ELR (cell line): Measurements from ENCODE around the gene OR52I2.

Source experiments
- DNase-seq: peaks from one replicate; pipeline ENCODE4 v3.0.0-alpha.2; 2015; ENCODE audit warnings: low read depth

Gene OR52I2

GRCh38 chr11:4607781-4608666 lies 26.5 kb downstream of the OR52I2 start, which contains the start of gene TRIM68:
Gene TRIM68 (minus strand): TSS chr11:4608231. CDS start chr11:4605504, 2,727 bp downstream.
- peak; percentile 95 for DNase-seq

- peak; percentile 29 for DNase-seq
Measured at GRCh38 chr11:4610258-4610935, 28.9 kb downstream of the OR52I2 start.

- DNase-seq: no peak
Measured at GRCh38 chr11:4611986-4612385, 30.4 kb downstream of the OR52I2 start.

- no peak for DNase-seq
Measured at GRCh38 chr11:4615856-4616444, 34.4 kb downstream of the OR52I2 start.

- no peak for DNase-seq
Measured at GRCh38 chr11:4619514-4619913, 38.0 kb downstream of the OR52I2 start.

- peak; percentile 83 for DNase-seq
Measured at GRCh38 chr11:4626207-4627099, 44.9 kb downstream of the OR52I2 start.

- no peak for DNase-seq
Measured at GRCh38 chr11:4636136-4636535, 54.6 kb downstream of the OR52I2 start.

- DNase-seq: peak; percentile 68
Measured at GRCh38 chr11:4636962-4637661, 55.6 kb downstream of the OR52I2 start, which contains the start of gene OR51D1. Gene OR51D1 (plus strand): TSS chr11:4637477. CDS start chr11:4639791, 2,314 bp downstream.

- no peak for DNase-seq
Measured at GRCh38 chr11:4637662-4638047, 56.1 kb downstream of the OR52I2 start.

- DNase-seq: no peak
Measured at GRCh38 chr11:4639931-4640330, 58.4 kb downstream of the OR52I2 start.

- DNase-seq: no peak
Measured at GRCh38 chr11:4641501-4641900, 60.0 kb downstream of the OR52I2 start.

- no peak for DNase-seq
Measured at GRCh38 chr11:4642043-4642442, 60.5 kb downstream of the OR52I2 start.
